ENCODE data around the gene PAPSS2.
"Not testable (repeated sequence)": the region's sequence is repeated elsewhere in the genome, so short reads cannot be mapped to it uniquely, and the experiment has no call there.

The PAPSS2 gene

GRCh38 chr10:87712913-87713616, 53.4 kb downstream of the PAPSS2 start:
- no peak for DNase-seq

- no peak for DNase-seq
Measured at GRCh38 chr10:87713707-87714106, 54.0 kb downstream of the PAPSS2 start.

GRCh38 chr10:87715552-87716347, 56.1 kb downstream of the PAPSS2 start:
- no peak for DNase-seq

GRCh38 chr10:87716348-87716670, 56.6 kb downstream of the PAPSS2 start:
- no peak for DNase-seq

- no peak for DNase-seq
Measured at GRCh38 chr10:87720665-87721064, 61.0 kb downstream of the PAPSS2 start.

- DNase-seq = no peak
Measured at GRCh38 chr10:87721781-87722180, 62.1 kb downstream of the PAPSS2 start.

GRCh38 chr10:87722716-87723115, 63.0 kb downstream of the PAPSS2 start:
- no peak for DNase-seq

GRCh38 chr10:87723500-87723899, 63.8 kb downstream of the PAPSS2 start:
- DNase-seq = no peak

- no peak for DNase-seq
Measured at GRCh38 chr10:87724789-87725188, 65.1 kb downstream of the PAPSS2 start.

- DNase-seq = no peak
Measured at GRCh38 chr10:87729940-87730339, 70.3 kb downstream of the PAPSS2 start.

GRCh38 chr10:87733081-87733480, 73.4 kb downstream of the PAPSS2 start:
- DNase-seq = no peak

GRCh38 chr10:87734987-87735827, 75.5 kb downstream of the PAPSS2 start:
- DNase-seq = no peak

- DNase-seq = not testable (repeated sequence)
Measured at GRCh38 chr10:87738253-87738652, 78.6 kb downstream of the PAPSS2 start.

GRCh38 chr10:87739703-87740102, 80.0 kb downstream of the PAPSS2 start:
- no peak for DNase-seq

- no peak for DNase-seq
Measured at GRCh38 chr10:87740254-87740655, 80.6 kb downstream of the PAPSS2 start.

GRCh38 chr10:87742992-87743610, 83.4 kb downstream of the PAPSS2 start:
- DNase-seq = not testable (repeated sequence)

- DNase-seq = no peak
Measured at GRCh38 chr10:87744606-87745005, 84.9 kb downstream of the PAPSS2 start.

GRCh38 chr10:87746911-87747310, 87.2 kb downstream of the PAPSS2 start:
- no peak for DNase-seq

- not testable (repeated sequence) for DNase-seq
Measured at GRCh38 chr10:87748244-87748643, 88.6 kb downstream of the PAPSS2 start.

- DNase-seq = no peak
Measured at GRCh38 chr10:87750001-87750671, 90.5 kb downstream of the PAPSS2 start.

- DNase-seq = no peak
Measured at GRCh38 chr10:87750817-87751216, 91.1 kb downstream of the PAPSS2 start.

GRCh38 chr10:87751274-87751673, 91.6 kb downstream of the PAPSS2 start:
- DNase-seq = no peak

- no peak for DNase-seq
Measured at GRCh38 chr10:87752566-87752965, 92.9 kb downstream of the PAPSS2 start.

Measured in GF-D8 (cell line).